Daoy (cell line): ENCODE results near the gene PRSS27. TPM values are rescaled to one million over a fixed set of nuclear protein-coding genes. Genes with fewer than 3 reads are reported as not detected.
"Not testable (repeated sequence)": the region's sequence is repeated elsewhere in the genome, so short reads cannot be mapped to it uniquely, and the experiment has no call there.

Source experiments
- DNase-seq: peaks from one replicate; pipeline ENCODE4 v3.0.0-alpha.2; 2015; ENCODE audit warnings: low read depth
- total RNA-seq: library from RNA; depleted of rRNA; stranded (reverse); fragments of >200 nt; shearing (Covaris generic); gene quantifications from 2 replicates; pipeline ENCODE4 v1.2.3, GENCODE V29; 2014

Gene PRSS27
- total RNA-seq, 1 experiment from 2014 or later, result not detected

GRCh38 chr16:2724816-2725348 lies 4.9 kb upstream of the PRSS27 start:
- no peak for DNase-seq

DNA sequence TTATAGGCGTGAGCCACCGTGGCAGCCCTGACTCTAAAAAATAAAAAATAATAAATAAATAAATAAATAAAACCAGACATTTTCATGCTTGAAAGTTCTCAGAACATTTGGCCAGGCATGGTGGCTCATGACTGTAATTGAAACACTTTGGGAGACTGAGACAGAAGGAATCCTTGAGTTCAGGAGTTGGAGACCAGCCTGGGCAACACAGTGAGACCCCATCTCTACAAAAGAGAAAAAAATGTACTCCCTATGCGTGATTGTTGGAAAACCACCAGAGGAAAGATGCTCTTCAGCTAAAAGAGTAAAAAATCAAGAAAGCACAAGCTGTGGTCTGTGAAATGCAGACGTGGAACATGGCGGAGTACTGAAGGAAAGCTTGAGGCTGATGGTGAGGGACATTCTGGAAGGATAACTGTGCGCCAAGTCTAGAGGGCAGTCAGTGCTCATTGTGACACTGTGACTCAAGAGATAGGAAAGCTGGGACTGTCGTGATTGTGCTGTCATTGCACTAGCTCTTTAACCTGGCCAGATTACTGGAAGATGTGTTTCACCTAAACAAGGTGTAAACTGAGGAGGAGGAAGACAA lies 4.2 kb upstream of the PRSS27 start:
- no peak for DNase-seq

GRCh38 chr16:2721634-2722173 lies 1.7 kb upstream of the PRSS27 start:
- DNase-seq, result not testable (repeated sequence)

- DNase-seq, result peak; percentile 90
These were observed 952 bp upstream of the PRSS27 start for GRCh38 chr16:2720719-2721633.

GRCh38 chr16:2719328-2720063 lies 528 bp downstream of the PRSS27 start:
- DNase-seq, result no peak

DNA sequence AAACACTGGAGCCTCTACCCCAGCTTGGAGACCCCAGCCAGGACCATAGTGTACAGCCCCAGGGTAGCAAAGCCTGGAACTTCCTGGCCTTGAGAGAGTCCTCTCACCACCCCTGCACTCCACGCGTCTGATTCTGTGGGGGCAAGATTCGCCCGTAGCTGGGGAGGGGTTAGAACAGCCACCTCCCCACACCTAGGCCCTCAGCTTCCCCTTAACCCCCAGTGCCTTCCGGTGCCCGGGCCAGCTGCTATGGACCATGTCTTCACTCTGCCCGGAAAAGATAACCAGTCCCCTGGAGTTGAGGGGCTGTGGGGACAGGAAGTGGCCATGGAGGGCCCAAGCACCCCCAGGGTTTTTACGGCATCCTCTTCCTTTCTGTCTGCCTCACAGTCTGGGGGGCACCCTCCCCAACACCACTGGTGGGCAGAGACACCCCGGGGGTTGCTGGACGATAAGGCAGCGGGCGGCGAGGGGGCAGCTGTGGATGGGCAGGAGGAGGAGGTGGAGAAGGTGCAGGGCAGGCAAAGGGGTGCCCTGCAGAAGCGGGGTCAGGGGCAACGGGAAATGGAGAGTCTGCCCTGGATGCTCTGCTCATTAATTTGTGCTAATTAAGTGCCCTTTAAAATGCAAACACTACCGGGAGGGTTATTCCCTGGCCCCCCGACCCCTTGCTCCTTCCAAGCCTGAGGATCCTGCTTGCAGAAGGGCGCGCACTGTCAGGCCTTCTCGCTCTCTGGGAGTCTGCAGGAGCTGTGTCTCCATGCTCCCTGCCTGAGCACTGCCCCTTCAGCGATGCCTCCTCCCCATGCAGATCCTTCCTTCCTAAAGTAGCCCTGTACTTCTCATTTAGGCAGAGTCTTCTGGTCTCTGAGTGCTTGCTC lies 2.4 kb downstream of the PRSS27 start:
- no peak for DNase-seq

- DNase-seq, result no peak
These were observed 3.1 kb downstream of the PRSS27 start for GRCh38 chr16:2716948-2717347.

DNA sequence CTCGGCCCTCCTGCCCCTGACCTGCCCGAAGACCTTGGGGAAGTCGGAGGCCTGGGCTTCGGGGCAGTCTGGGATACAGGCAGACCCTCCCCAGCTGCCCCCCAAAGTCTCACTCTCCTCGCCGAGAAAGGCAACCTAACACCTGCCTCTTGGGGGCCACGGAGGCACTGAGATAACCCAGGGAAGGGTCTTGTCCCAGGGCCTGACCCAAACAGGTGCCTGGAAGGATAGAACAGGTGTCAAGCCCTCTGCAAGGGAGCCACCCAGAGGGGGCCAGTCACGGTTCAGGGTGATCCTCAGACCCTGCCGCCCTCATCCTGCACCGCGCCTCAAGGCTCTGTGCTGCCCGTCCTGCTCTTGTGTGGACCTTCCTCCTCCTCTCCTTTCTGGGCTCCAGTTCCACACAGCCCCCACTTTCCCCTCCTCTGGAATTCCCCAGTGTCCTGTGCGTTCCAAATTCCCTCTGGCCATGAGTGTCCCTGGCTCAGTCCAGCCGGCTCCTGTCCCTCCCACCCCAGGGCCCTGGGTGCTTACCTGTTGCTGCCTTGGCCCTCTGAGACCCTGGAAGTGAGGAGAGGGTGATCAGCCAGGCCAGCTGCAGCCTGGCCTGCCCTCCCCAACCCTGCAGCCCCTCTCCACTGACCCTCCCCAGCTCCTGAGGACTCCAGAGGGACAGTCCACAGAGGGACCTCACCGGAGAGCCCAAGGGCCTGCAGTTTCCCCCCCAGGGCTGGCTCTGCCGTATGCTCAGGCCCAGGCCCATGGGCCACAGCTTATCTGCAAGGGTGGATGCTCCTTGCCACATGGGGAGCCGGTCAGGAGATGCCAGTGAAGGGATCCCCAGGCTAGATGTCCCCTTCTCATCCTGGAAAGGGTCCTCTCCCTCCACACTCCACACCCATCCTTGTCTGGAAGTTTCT lies 3.8 kb downstream of the PRSS27 start:
- DNase-seq, result no peak

DNA sequence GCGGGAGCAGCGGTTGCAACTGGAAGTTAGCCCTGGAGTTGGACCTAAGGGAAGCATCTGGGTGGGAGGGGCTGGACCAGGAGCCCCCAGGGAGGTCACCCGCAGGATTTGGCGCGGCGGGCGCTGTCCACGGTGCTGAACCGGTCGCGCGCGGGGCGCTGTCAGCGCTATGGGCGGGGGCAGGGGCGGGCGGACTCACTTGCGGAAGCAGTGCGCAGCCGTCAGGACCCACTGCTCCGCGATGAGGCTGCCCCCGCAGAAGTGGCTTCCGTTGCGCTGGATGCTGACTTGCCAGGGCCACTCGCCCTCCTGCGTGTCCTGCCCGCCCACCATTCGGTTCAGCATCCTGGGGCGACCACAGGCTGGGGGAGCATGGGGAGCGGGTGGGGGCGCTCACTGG lies 4.5 kb downstream of the PRSS27 start:
- DNase-seq, result peak; percentile 47

GRCh38 chr16:2715064-2715463 lies 5.0 kb downstream of the PRSS27 start:
- DNase-seq, result no peak

DNA sequence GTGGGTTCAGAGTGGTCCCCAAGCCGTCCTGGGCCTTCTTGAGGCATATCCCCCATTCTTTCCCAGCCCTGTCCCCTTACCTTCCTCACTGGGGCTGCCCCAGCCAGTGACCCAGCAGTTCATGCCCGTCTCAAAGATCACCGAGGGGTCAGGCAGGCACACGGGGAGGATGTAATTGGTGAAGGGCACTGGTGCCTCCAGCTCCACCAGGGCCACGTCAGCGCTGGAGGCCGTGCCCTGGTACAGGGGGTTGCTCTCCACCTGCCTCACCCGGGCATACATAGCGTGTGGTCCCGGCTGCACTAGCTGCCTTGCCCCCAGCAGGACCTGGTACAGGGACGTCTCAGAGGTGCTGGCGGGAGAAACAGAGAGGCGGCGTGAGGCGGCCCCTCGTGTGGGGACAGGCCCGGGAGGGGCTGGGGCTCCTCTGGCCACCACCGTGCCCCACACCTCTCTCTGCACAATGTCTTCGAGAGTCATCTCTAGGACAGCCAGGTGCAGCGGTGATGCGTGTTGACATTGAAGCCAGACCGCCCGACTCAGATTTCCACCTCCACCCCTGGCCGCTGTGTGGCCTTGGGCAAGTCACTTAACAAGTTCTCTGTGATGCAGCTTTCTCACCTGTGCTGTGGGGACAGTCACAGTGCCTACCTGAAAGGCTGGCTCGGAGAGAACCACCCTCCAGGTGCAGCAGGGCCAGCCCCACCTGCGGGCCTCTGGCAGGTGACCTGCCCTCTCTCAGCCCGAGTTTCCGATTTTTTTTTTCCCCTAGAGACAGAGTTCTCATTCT lies 5.8 kb downstream of the PRSS27 start:
- DNase-seq, result no peak

DNA sequence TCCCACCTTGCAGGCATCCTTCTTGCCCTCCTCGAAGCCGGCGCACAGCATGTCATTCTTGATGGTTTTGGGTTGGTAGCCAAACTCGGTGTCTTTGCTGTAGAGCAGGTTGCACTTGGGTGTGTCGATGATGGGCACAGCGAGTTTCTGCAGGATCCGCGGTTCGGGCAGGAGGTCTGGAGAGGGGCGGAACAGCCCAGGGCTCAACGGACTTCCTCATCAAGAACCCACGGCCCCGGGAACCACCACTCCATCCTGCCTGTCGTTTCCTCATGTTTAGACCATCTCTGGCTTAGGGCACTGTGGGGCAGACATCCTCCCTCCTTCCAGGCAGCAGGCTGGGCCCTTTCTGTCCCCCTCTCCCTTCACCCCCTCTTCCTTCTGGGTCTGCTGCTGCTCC lies 6.5 kb downstream of the PRSS27 start:
- DNase-seq, result no peak

DNA sequence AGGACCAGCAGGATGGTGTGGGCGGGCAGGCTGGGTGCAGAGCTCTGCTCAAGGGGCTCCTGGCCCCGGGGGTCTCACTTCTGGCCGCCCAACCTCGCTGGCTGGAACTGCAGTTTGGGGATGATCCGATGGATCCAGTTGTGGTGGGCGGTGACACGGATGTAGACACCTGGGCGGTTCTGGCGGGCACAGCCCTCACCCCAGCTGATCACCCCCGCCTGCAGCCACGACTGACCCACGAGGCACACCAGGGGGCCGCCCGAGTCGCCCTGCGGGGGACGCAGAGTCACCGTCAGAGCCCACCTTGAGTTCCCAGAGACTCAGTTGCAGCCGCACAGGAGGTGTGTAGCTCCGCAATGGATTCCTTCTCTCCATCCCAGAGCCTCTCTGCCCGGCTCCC lies 7.5 kb downstream of the PRSS27 start:
- DNase-seq, result no peak

DNA sequence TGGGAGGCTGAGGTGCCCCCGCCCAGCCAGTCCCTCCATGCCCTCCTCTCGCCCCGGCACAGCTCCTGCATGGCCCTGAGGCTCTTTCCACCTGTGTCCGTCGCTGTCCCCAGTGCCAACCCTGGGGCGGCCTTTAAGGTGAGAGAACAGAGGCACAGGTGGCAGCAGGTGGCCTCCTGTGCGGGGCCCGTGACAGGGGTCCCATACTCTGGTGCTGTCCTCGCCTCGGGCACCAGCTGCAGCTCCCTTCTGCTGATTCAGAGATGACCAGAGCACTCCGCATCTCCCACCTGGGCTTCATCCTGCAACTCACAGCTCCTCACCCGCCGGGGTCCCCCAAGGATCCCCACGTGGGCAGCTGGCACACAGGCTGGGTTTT lies 8.0 kb downstream of the PRSS27 start:
- no peak for DNase-seq

DNA sequence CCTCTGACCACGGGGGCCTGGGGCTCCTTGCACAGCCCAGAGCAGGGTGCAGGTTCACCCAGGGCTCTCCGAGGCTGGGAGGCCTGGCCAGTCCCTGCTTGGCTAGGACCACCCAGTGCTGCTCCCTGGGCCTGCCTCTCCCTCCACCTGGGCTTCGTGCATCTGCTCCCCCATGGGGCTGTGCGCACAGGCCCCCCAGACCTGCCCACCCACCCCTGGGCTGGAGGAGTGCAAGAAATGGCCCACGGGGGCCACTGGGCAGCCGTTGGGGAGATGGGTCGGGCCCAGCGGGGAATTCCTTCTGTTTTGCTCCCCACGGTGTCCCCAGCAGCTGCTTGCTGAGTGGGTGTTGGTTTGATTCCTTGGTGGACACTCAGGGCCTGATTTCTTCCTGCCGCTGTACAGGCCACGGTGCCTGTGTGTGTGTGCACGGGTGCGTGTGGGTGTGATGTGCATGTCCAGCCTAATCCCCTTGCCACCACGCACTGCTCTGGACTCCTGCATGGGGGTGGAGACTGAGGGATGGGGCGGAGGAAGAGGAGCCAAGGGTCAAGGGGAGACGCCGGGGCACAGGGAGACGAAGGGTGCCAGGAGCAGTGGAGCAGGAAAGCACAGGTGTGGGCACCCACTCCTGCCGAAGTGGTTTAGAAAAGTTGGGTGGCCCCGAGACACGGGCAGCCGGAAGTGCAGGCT lies 8.5 kb downstream of the PRSS27 start:
- DNase-seq, result no peak

DNA sequence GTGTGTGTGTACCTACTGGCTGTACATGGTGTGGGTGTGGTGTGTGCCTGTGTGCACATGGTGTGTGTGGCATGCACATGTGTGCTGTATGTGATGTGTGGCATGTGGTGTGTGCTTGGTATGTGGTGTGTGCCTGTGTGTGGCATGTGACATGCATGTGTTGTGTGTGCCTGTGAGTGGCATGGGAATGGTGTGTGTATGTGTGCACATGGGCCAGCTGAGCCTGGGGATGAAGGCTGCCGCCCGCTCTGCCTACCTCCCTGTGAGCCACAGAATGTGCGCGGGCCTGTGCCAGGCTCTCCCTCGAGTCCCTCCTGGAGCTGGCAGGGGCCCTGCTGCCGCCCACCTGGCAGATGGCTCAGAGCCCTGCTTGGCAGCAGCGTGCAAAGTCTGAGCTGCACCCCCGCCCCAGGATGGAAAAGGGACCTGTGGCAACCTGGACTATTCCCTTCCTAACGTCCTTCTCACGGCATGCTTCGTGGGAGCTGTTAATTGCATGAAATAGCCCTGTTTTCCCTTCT lies 9.3 kb downstream of the PRSS27 start:
- no peak for DNase-seq

DNA sequence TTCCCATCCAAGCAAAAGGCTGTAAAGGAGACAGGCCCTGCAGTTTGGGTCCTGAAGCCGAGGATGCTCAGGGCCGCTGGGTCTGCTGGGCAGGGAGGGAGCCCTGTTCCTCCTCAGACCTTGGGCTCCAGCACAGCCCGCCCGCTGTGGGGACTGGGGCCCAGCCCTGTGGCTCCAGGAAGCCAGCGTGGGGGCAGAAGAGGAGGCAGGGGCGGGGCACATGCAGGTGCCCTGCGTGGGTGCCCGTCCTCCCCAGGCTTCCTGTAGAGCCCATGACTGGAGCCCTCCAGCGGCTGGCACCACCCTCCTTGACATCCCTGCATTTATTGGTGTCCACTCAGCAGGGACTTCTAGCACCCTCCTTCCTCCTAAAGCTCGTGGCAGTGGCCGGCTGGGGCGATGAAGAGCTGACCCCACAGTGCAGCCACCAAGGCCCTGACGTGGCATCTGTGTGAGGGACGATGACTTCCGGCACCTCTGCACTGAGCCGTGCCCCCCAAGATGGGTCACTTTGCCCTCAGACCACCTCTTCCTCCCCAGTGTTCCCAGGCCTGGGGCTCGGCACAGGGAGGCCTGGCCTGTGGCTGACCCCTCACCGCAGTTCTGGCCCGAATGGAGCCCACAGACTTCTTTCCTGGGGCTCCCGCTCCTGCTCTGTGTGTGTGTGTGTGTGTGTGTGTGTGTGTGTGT lies 9.9 kb downstream of the PRSS27 start:
- no peak for DNase-seq

DNA sequence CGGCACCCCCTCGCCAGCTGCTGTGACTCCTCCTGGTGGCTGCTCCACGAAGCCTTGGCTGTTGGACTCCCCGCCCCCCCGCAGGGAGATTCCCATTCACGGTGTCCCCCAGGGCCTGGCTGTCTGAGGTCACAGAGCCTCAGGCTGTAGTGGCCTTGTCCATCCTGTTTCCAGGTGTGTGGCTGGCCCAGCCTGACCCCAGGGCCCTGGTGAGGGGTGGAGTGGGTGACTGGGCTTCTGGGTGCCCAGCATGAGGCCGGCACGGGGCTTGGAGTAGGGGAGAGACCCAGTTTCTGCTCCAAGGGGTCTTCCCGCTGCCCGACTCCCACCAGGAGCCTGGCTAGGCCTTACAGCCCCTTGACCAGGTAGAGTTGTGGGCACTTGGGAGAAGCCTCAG lies 10.4 kb downstream of the PRSS27 start:
- no peak for DNase-seq
